ES-I3 (cell line): ENCODE measurements around the gene FLT3LG.
"Not testable (repeated sequence)": the region's sequence is repeated elsewhere in the genome, so short reads cannot be mapped to it uniquely, and the experiment has no call there.

Source experiments
- H3K36me3 ChIP-seq: 2 replicates; pipeline ENCODE4 v1.6.1; 2013; ENCODE audit warnings: mild to moderate bottlenecking, low read length, control low read depth, moderate library complexity; ENCODE audit not compliant: insufficient read depth
- H3K4me1 ChIP-seq: 2 replicates; pipeline ENCODE4 v1.6.1; 2013; ENCODE audit warnings: mild to moderate bottlenecking, control low read depth, low read length; ENCODE audit not compliant: insufficient read depth
- H3K9ac ChIP-seq: 2 replicates; pipeline ENCODE4 v1.6.1; 2013; ENCODE audit warnings: low read depth, mild to moderate bottlenecking, low read length, moderate library complexity
- H3K9me3 ChIP-seq: 2 replicates; pipeline ENCODE4 v1.6.1; 2013; ENCODE audit warnings: mild to moderate bottlenecking, low read length, moderate library complexity; ENCODE audit not compliant: control insufficient read depth, insufficient read depth

The FLT3LG gene

DNA sequence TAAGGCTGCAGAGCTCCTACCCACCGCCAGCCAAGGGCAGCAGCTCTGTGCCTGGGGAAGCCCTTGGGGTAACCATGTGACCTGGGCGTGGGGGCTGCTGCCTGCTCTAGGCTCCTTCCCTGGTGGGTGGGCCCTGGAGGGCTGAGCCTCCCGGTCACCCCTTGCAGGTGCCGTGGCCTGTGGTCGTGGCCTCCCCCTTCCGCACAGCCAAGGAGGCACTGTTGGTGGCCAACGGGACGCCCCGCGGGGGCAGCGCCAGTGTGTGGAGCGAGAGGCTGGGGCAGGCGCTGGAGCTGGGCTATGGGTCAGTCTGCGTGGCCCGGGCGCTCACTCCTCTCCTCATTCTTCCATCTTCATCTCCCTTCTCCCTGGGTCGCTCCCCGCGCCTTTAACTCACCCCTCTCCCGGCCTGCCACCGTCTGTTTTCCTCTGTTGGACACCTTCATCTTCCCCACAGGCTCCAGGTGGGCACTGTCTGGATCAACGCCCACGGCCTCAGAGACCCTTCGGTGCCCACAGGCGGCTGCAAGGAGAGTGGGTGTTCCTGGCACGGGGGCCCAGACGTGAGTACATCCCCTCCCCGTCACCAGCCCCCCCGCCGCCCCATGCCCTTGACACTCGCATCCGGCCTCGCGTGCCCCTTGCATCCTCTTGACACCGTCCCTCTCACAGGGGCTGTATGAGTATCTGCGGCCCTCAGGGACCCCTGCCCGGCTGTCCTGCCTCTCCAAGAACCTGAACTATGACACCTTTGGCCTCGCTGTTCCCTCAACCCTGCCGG lies 9.9 kb upstream of the FLT3LG start:
- Histone ChIP-seq H3K4me1 (peaks cover 3% of the 10 kb centered on the region; the same call in 1 of the 2 replicates), H3K36me3 (no peaks in the 10 kb centered on the region; the same call in 1 of the 2 replicates), H3K9me3 (no peaks in the 10 kb centered on the region), H3K9ac (no peak overlapping the region)

DNA sequence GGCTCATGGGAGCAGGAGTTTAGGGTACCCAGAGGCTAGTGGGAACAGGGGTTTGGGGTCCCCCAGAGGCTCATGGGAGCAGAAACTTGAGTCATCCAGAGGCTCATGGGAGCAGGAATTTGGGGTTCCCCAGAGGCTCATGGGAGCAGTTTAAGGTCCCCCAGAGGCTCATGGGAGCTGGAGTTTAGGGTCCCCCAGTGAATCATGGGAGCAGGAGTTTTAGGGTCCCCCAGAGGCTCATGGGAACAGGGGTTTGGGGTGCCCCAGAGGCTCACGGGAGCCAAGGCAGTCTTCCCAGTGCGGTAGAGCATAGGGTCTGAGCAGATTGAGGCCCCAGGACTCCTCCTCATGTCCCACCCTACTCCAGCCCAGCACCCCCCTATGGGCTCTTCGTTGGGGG lies 8.6 kb upstream of the FLT3LG start:
- Histone ChIP-seq H3K9ac (no peak overlapping the region), H3K36me3 (no peaks in the 10 kb centered on the region; the same call in 1 of the 2 replicates), H3K9me3 (no peaks in the 10 kb centered on the region), H3K4me1 (peaks cover 3% of the 10 kb centered on the region; the same call in 1 of the 2 replicates)

- Histone ChIP-seq H3K9me3 (no peaks in the 10 kb centered on the region), H3K9ac (no peak overlapping the region)
These were observed 5.8 kb upstream of the FLT3LG start for GRCh38 chr19:49468199-49468598.

GRCh38 chr19:49468746-49469447 lies 5.1 kb upstream of the FLT3LG start:
- H3K9me3 ChIP-seq: no peaks in the 10 kb centered on the region
- H3K36me3 ChIP-seq: no peaks in the 10 kb centered on the region
- H3K9ac ChIP-seq: no peak overlapping the region

More at GRCh38 chr19:49468199-49468598, 5.8 kb upstream of the FLT3LG start:
- H3K36me3 ChIP-seq: no peaks in the 10 kb centered on the region
- peaks cover 3% of the 10 kb centered on the region; the same call in 1 of the 2 replicates for H3K4me1 ChIP-seq

GRCh38 chr19:49469828-49470614 lies 4.0 kb upstream of the FLT3LG start:
- Histone ChIP-seq H3K4me1 (peaks cover 7% of the 10 kb centered on the region; the same call in 1 of the 2 replicates), H3K9ac (no peak overlapping the region), H3K36me3 (no peaks in the 10 kb centered on the region), H3K9me3 (no peaks in the 10 kb centered on the region)

More at GRCh38 chr19:49468746-49469447, 5.1 kb upstream of the FLT3LG start:
- peaks cover 7% of the 10 kb centered on the region; the same call in 1 of the 2 replicates for H3K4me1 ChIP-seq

GRCh38 chr19:49470615-49470978 lies 3.4 kb upstream of the FLT3LG start:
- H3K9ac ChIP-seq: no peak overlapping the region
- H3K36me3 ChIP-seq: no peaks in the 10 kb centered on the region
- H3K4me1 ChIP-seq: peaks cover 7% of the 10 kb centered on the region; the same call in 1 of the 2 replicates
- H3K9me3 ChIP-seq: no peaks in the 10 kb centered on the region

GRCh38 chr19:49472936-49473335 lies 1.1 kb upstream of the FLT3LG start:
- Histone ChIP-seq H3K4me1 (peaks cover 7% of the 10 kb centered on the region; the same call in 1 of the 2 replicates), H3K36me3 (no peaks in the 10 kb centered on the region), H3K9ac (no peak overlapping the region), H3K9me3 (no peaks in the 10 kb centered on the region)

GRCh38 chr19:49473501-49473867 lies 531 bp upstream of the FLT3LG start:
- not testable (repeated sequence) for H3K36me3 ChIP-seq, H3K4me1 ChIP-seq, H3K9me3 ChIP-seq, H3K9ac ChIP-seq

DNA sequence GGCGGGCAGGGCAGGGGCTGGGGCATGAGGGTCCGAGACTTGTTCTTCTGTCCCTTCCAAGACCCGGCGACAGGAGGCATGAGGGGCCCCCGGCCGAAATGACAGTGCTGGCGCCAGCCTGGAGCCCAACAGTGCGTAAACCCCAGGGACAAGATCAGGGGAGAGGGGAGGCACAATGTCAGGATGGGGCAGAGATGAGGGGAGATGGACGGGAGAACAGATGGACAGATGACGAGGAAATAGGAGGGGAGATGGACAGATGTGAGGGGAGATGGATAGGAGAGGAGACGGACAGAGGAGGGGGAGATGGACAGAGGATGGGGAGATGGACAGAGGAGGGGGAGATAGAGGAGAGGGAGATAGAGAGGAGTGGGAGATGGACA lies 518 bp downstream of the FLT3LG start:
- H3K9me3 ChIP-seq: no peaks in the 10 kb centered on the region
- no peaks in the 10 kb centered on the region for H3K36me3 ChIP-seq
- peak overlapping the region; percentile 50; the same call in 1 of the 2 replicates for H3K9ac ChIP-seq
- H3K4me1 ChIP-seq: peaks cover 4% of the 10 kb centered on the region; the same call in 1 of the 2 replicates

- Histone ChIP-seq H3K9ac (no peak overlapping the region), H3K4me1 (peaks cover 4% of the 10 kb centered on the region; the same call in 1 of the 2 replicates)
These were observed 1.3 kb downstream of the FLT3LG start for GRCh38 chr19:49475191-49475917.

GRCh38 chr19:49475995-49476880 lies 2.2 kb downstream of the FLT3LG start:
- Histone ChIP-seq H3K9me3 (no peaks in the 10 kb centered on the region), H3K9ac (no peak overlapping the region; the same call in 1 of the 2 replicates), H3K36me3 (no peaks in the 10 kb centered on the region), H3K4me1 (peaks cover 4% of the 10 kb centered on the region; the same call in 1 of the 2 replicates)

More at GRCh38 chr19:49475191-49475917, 1.3 kb downstream of the FLT3LG start:
- H3K36me3 ChIP-seq: no peaks in the 10 kb centered on the region
- H3K9me3 ChIP-seq: no peaks in the 10 kb centered on the region

DNA sequence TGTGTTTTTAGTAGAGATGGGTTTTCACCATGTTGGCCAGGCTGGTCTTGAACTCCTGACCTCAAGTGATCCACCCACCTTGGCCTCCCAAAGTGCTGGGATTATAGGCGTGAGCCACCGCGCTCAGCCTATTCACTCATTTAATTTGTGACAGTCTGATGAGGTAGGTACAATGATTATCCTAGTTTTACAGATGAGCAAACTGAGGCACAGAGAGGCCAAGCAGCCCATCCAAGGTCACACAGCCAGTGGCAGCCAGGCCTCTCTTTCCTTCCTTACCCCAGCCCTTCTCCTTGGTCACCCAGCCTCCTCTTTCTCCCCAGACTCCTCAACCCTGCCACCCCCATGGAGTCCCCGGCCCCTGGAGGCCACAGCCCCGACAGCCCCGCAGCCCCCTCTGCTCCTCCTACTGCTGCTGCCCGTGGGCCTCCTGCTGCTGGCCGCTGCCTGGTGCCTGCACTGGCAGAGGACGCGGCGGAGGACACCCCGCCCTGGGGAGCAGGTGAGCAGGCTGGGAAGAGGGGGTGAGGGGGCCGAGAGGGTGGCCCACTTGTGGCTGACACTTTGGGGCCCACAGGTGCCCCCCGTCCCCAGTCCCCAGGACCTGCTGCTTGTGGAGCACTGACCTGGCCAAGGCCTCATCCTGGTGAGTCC lies 6.1 kb downstream of the FLT3LG start:
- no peak overlapping the region for H3K9ac ChIP-seq
- H3K9me3 ChIP-seq: no peaks in the 10 kb centered on the region
- no peaks in the 10 kb centered on the region; the same call in 1 of the 2 replicates for H3K4me1 ChIP-seq
- no peaks in the 10 kb centered on the region for H3K36me3 ChIP-seq
